HG03457 (cell line): ENCODE results near the gene FAM25A.

ENCODE experiments used
- ATAC-seq: cut with Tn5 transposase; IDR thresholded peaks from one replicate; pipeline ENCODE4 v1.9.1; 2021; ENCODE audit warnings: moderate number of reproducible peaks; ENCODE audit not compliant: unreplicated experiment

FAM25A gene

GRCh38 chr10:87059401-87059800, 39.3 kb downstream of the FAM25A start:
- ATAC-seq: no peak

DNA sequence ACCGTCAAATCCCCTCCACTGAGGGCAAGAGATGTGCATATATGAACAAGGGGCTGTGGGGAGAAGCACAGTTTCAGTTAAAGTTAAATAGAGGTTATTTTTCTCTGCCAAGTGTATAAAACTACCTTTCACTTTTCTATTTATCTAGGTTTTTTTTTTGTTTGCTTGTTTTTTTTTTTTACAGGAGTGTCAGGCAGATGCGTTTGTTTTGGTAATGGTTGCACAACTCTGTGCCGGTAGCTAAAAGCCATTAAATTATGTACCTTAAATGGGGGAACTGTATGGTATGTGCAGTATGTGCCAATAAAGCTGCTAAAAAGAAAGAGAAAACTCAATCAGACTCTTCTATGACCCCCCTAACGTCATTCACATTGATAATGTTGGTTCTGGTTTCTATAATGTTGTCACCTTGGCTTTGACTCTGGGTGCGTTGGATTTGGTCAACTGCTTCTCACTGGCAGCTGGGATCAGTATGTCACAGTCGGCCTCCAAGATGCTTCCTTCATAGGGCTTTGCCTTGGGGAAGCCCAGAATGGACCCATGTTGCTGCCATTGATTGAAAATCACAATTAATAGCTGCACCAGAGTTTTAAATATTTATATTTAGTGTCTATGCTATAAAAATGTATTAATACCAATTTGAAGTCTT, 40.3 kb downstream of the FAM25A start:
- ATAC-seq: no peak

DNA sequence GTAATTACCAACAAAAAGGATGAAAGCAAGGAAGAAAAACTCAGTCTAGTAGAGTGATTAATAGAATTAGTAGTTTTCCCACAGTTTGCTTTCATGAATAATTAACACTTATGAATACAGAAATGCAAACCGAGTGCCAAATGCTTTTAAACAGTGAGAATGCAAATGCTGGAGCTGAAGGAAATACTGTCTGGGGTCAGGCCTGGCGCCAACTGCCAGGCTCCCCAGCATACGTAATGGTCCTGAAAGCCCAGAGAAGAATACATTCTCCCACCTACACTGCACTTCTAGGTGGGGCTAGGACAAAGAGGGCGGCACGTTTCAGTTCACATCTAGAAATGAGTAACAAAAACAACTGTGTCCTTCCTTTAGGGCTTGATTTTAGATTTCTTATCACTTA, 44.6 kb downstream of the FAM25A start:
- ATAC-seq: no peak

GRCh38 chr10:87066178-87066577, 46.1 kb downstream of the FAM25A start:
- ATAC-seq: no peak

- no peak for ATAC-seq
These were observed 46.8 kb downstream of the FAM25A start for GRCh38 chr10:87066865-87067264.

- ATAC-seq: no peak
These were observed 48.2 kb downstream of the FAM25A start for GRCh38 chr10:87068281-87068680.

GRCh38 chr10:87072449-87072848, 52.4 kb downstream of the FAM25A start:
- ATAC-seq: no peak
